ENCODE data around the gene LARGE1. TPM values are rescaled to one million over a fixed set of nuclear protein-coding genes. Genes with fewer than 3 reads are reported as not detected.

LARGE1 gene
- total and polyA plus RNA-seq, 2 of the 13 experiments (the other 11 are each of a cell fraction or from before 2014, with no cell fraction given) = 8.4 to 11.0 TPM

- Histone ChIP-seq H3K4me2 (ENCODE audit: low read depth, low read length) (no peak overlapping the region), H3K27me3 (ENCODE audit: control insufficient read depth in 1 of 2, insufficient read depth in 2 of 2, low read length in 2 of 2) (no peaks in the 10 kb centered on the region), H3K36me3 (replicated peaks in 1 of 2; ENCODE audit: control insufficient read depth in 1 of 2, insufficient read depth in 2 of 2, low read length in 2 of 2) (peaks cover 0 to 2% of the 10 kb centered on the region in 2 experiments; a peak in 2 of 5 replicates), H3K79me2 (ENCODE audit: insufficient read depth, low read length) (no peaks in the 10 kb centered on the region), H3K9me3 (ENCODE audit: low read length) (no peaks in the 10 kb centered on the region), H3K4me3 (replicated peaks in 1 of 3; ENCODE audit: insufficient read depth in 1 of 3, low read depth in 2 of 3, low read length in 3 of 3) (no peak overlapping the region), H3K27ac (ENCODE audit: extremely low read length, insufficient read depth, low read length) (no peak overlapping the region), H4K20me1 (ENCODE audit: insufficient read depth, low read length) (no peaks in the 10 kb centered on the region), H3K9ac (ENCODE audit: insufficient read depth, low read depth, low read length) (no peak overlapping the region), H2AFZ (ENCODE audit: low read length) (no peak overlapping the region), H3K4me1 (ENCODE audit: insufficient read depth, low read length) (peaks cover 37% of the 10 kb centered on the region)
- TF ChIP-seq NFE2L2 (IDR thresholded peaks at IDR 0.05; ENCODE audit: low read length) (no peak), ZNF335 (CRISPR knock-in tag; IDR thresholded peaks at IDR 0.05) (no peak), BATF2 (CRISPR knock-in tag; IDR thresholded peaks at IDR 0.05) (no peak), SNAI1 (CRISPR knock-in tag; IDR thresholded peaks at IDR 0.05; ENCODE audit: borderline replicate concordance) (no peak), ZSCAN30 (CRISPR knock-in tag; IDR thresholded peaks at IDR 0.05) (no peak), TBP (CRISPR knock-in tag; IDR thresholded peaks at IDR 0.05) (no peak), RBM22 (optimal IDR thresholded peaks at IDR 0.05; ENCODE audit: low read length) (no peak), ZNF691 (CRISPR knock-in tag; IDR thresholded peaks at IDR 0.05; ENCODE audit: borderline replicate concordance, low read depth) (no peak), ZNF121 (CRISPR knock-in tag; IDR thresholded peaks at IDR 0.05) (no peak), ZNF24 (IDR thresholded peaks at IDR 0.05) (no peak), ELF3 (CRISPR knock-in tag; IDR thresholded peaks at IDR 0.05) (no peak), THAP11 (CRISPR knock-in tag; IDR thresholded peaks at IDR 0.05) (no peak), ATF1 (CRISPR knock-in tag; IDR thresholded peaks at IDR 0.05) (no peak)
- WGBS (ENCODE audit: low lambda C conversion rate) = over 99% methylated on average over 9 of the region's 9 CpGs
- intact Hi-C loops (cut with micrococcal nuclease; ENCODE audit: unreplicated experiment) (no loop called here), in situ Hi-C loops (cut with HindIII; ENCODE audit: extremely low pct_ligation_motif_present, low pct_unique_long_range_greater_than_20kb) (no loop called here)
- FAIRE-seq (no peak), ATAC-seq (no peak), DNase-seq (ENCODE audit: low spot score) (no peak)
- no TSS peak for BruUV-seq (replicated peaks)
- ChIA-PET POLR2A (no interaction called here), CTCF (ENCODE audit: low intra/inter-chr PET ratio, low total read pairs) (no interaction called here)
Observed at GRCh38 chr22:33400061-33400840, 520.0 kb downstream of the LARGE1 start.
